HPDE6-E6E7 (cell line): ENCODE measurements around the gene SLC6A7.

Experiments
- DNase-seq: peaks from one replicate; pipeline ENCODE4 v3.0.0; 2011; ENCODE audit warnings: missing footprints; ENCODE audit errors: extremely low spot score

Gene SLC6A7

GRCh38 chr5:150155258-150156026 is 34.4 kb upstream of the SLC6A7 start, which contains the start of gene PDGFRB:
Gene PDGFRB (minus strand): TSS chr5:150155845. CDS start chr5:150137047, 18,798 bp downstream.
- DNase-seq: no peak

GRCh38 chr5:150156027-150156368 is 33.9 kb upstream of the SLC6A7 start:
- no peak for DNase-seq

GRCh38 chr5:150156540-150156939 is 33.3 kb upstream of the SLC6A7 start:
- no peak for DNase-seq

- no peak for DNase-seq
These were observed 32.7 kb upstream of the SLC6A7 start for GRCh38 chr5:150157168-150157567.

GRCh38 chr5:150158170-150158949 is 31.5 kb upstream of the SLC6A7 start:
- DNase-seq: no peak

GRCh38 chr5:150159031-150159430 is 30.8 kb upstream of the SLC6A7 start:
- DNase-seq: no peak

- no peak for DNase-seq
These were observed 30.1 kb upstream of the SLC6A7 start for GRCh38 chr5:150159741-150160179.

- no peak for DNase-seq
These were observed 29.3 kb upstream of the SLC6A7 start for GRCh38 chr5:150160448-150161081.

- peak; percentile 88 for DNase-seq
These were observed 28.4 kb upstream of the SLC6A7 start for GRCh38 chr5:150161242-150162141.

GRCh38 chr5:150162142-150162513 is 27.7 kb upstream of the SLC6A7 start:
- DNase-seq: no peak

GRCh38 chr5:150163035-150163434 is 26.8 kb upstream of the SLC6A7 start:
- DNase-seq: no peak

GRCh38 chr5:150163547-150164059 is 26.3 kb upstream of the SLC6A7 start:
- DNase-seq: no peak

GRCh38 chr5:150164211-150164980 is 25.5 kb upstream of the SLC6A7 start:
- no peak for DNase-seq

GRCh38 chr5:150166037-150166649 is 23.7 kb upstream of the SLC6A7 start:
- DNase-seq: no peak

GRCh38 chr5:150166650-150167511 is 23.0 kb upstream of the SLC6A7 start, which contains the start of gene CDX1:
Gene CDX1 (plus strand): TSS chr5:150166778. CDS start chr5:150166877, 99 bp downstream.
- DNase-seq: no peak

GRCh38 chr5:150167512-150167850 is 22.4 kb upstream of the SLC6A7 start:
- no peak for DNase-seq

- DNase-seq: no peak
These were observed 22.0 kb upstream of the SLC6A7 start for GRCh38 chr5:150167908-150168307.

- no peak for DNase-seq
These were observed 21.0 kb upstream of the SLC6A7 start for GRCh38 chr5:150168864-150169263.

- no peak for DNase-seq
These were observed 17.7 kb upstream of the SLC6A7 start for GRCh38 chr5:150172145-150172544.
